NCI-H1092 treated with DMSO at 0.1 percent for 48 hours (cell line): Measurements from ENCODE around the gene CFAP77.

Experiments
- DNase-seq: peaks from one replicate; lab custom pipeline; 2025; lab: John Stamatoyannopoulos, UW

CFAP77 gene

GRCh38 chr9:132489536-132489935 is 79.5 kb downstream of the CFAP77 start:
- DNase-seq: no peak

- no peak for DNase-seq
Measured at GRCh38 chr9:132494857-132495256, 84.8 kb downstream of the CFAP77 start.

GRCh38 chr9:132497731-132498130 is 87.7 kb downstream of the CFAP77 start:
- no peak for DNase-seq

- no peak for DNase-seq
Measured at GRCh38 chr9:132498531-132499210, 88.7 kb downstream of the CFAP77 start.

- no peak for DNase-seq
Measured at GRCh38 chr9:132499251-132499650, 89.2 kb downstream of the CFAP77 start.

- no peak for DNase-seq
Measured at GRCh38 chr9:132500193-132500592, 90.2 kb downstream of the CFAP77 start.

GRCh38 chr9:132502480-132502879 is 92.5 kb downstream of the CFAP77 start:
- DNase-seq: no peak

- DNase-seq: no peak
Measured at GRCh38 chr9:132503116-132503515, 93.1 kb downstream of the CFAP77 start.

GRCh38 chr9:132504488-132504887 is 94.5 kb downstream of the CFAP77 start:
- no peak for DNase-seq

GRCh38 chr9:132505991-132506655 is 96.1 kb downstream of the CFAP77 start:
- DNase-seq: no peak

- no peak for DNase-seq
Measured at GRCh38 chr9:132506977-132507669, 97.1 kb downstream of the CFAP77 start.

GRCh38 chr9:132507670-132508469 is 97.9 kb downstream of the CFAP77 start:
- DNase-seq: peak; percentile 63

- DNase-seq: no peak
Measured at GRCh38 chr9:132509928-132510874, 100.2 kb downstream of the CFAP77 start.

GRCh38 chr9:132511191-132511999 is 101.4 kb downstream of the CFAP77 start:
- DNase-seq: no peak

- DNase-seq: no peak
Measured at GRCh38 chr9:132513416-132513815, 103.4 kb downstream of the CFAP77 start.

GRCh38 chr9:132514011-132514744 is 104.2 kb downstream of the CFAP77 start:
- no peak for DNase-seq

GRCh38 chr9:132514821-132515220 is 104.8 kb downstream of the CFAP77 start:
- DNase-seq: no peak

- DNase-seq: no peak
Measured at GRCh38 chr9:132516301-132516700, 106.3 kb downstream of the CFAP77 start.

- peak; percentile 29 for DNase-seq
Measured at GRCh38 chr9:132516911-132517310, 106.9 kb downstream of the CFAP77 start.
